Spleen (tissue), 7 donors: Measurements from ENCODE around the gene LRRC4C.

ENCODE experiments used
- POLR2A ChIP-seq, 3 donors: fragments of 450-650 bp; IDR thresholded peaks; one replicate each; pipeline ENCODE4 v1.5.1; 2017; ENCODE audit warnings: antibody characterized with exemption in 3 of 3, mild to moderate bottlenecking in 1 of 3
- TF ChIP-seq, protein P1 (sequence below), 11 experiments: fragments of 200-600 bp in 7 of 11; fragments of 450-650 bp in 4 of 11; sonication (generic) in 4 of 11; IDR thresholded peaks in 8 of 11; conservative IDR thresholded peaks in 3 of 11; 1 replicate in 7 of 11; 2 replicates in 4 of 11; pipeline versions ENCODE4 v1.4.0 to v1.8.0; 2016 to 2021; ENCODE audit warnings: antibody characterized with exemption in 11 of 11, inconsistent platforms in 4 of 11, mild to moderate bottlenecking in 1 of 11
- donor health status: DM: no; HTN: no; CAD: no; lungs with moderate emphysema.
- donor health status: DM: no; HTN: no; CAD: no.
- donor health status: DM: no; HTN: no; CAD: no.

GRCh38 chr11:41320653-41321052, 138.8 kb downstream of the LRRC4C start:
- TF ChIP-seq, protein P1, sequence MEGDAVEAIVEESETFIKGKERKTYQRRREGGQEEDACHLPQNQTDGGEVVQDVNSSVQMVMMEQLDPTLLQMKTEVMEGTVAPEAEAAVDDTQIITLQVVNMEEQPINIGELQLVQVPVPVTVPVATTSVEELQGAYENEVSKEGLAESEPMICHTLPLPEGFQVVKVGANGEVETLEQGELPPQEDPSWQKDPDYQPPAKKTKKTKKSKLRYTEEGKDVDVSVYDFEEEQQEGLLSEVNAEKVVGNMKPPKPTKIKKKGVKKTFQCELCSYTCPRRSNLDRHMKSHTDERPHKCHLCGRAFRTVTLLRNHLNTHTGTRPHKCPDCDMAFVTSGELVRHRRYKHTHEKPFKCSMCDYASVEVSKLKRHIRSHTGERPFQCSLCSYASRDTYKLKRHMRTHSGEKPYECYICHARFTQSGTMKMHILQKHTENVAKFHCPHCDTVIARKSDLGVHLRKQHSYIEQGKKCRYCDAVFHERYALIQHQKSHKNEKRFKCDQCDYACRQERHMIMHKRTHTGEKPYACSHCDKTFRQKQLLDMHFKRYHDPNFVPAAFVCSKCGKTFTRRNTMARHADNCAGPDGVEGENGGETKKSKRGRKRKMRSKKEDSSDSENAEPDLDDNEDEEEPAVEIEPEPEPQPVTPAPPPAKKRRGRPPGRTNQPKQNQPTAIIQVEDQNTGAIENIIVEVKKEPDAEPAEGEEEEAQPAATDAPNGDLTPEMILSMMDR (IDR thresholded peaks at IDR 0.05 in 8 of 11, conservative IDR thresholded peaks at IDR 0.05 in 3 of 11), result no peak
- TF ChIP-seq POLR2A (IDR thresholded peaks at IDR 0.05), result no peak
